Tongue (tissue), 2 donors: ENCODE data around the gene PISD. TPM values are rescaled to one million over a fixed set of nuclear protein-coding genes. Genes with fewer than 3 reads are reported as not detected.

Source experiments
- DNase-seq: peaks from one replicate; pipeline ENCODE4 v3.0.0-alpha.2; 2015
- total RNA-seq: library from RNA; depleted of rRNA; stranded (reverse); fragments of >200 nt; gene quantifications from one replicate; pipeline ENCODE4 v1.2.3, GENCODE V29; 2014

Gene PISD
- total RNA-seq, 1 donor from 2014 or later: 24.4 TPM

GRCh38 chr22:31572939-31573338 is 89.1 kb downstream of the PISD start:
- no peak for DNase-seq

DNA sequence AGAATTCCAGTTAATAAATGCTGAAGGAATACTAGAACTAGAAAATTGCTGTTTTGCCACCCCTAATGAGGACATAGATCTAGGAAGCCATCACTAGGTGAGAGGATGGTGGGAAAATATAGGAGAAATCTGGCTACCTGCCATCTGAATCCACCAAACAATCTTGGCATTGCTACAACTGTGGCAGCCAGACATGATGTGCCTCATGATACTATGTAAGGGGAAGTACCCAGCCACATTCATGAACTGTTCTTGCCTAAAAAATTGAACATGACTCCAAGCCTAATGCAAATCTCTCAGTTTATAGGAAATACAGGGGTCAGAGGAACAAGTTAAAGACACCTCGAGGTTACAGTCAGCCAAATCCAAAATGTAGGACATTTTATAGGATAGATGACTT is 92.9 kb downstream of the PISD start:
- DNase-seq: no peak

Other genes with a start within 250 kb of the PISD start
- gene EIF4ENIF1, start 172.4 kb downstream of the PISD start, total RNA-seq: 12.5 TPM
- 25.4 TPM for gene SFI1, start 165.7 kb downstream of the PISD start, total RNA-seq
- 21.5 TPM for gene PRR14L, start 87.9 kb upstream of the PISD start, total RNA-seq
- 15.2 TPM for gene DEPDC5, start 91.8 kb upstream of the PISD start, total RNA-seq